Left renal cortex interstitium (tissue), 4 donors: ENCODE measurements around the gene SPSB1. TPM values are rescaled to one million over a fixed set of nuclear protein-coding genes. Genes with fewer than 3 reads are reported as not detected.

Source experiments
- DNase-seq, 4 donors: peaks; one replicate each; pipeline ENCODE4 v3.0.0-alpha.2; 2013; ENCODE audit warnings: low read depth in 4 of 4, low spot score in 2 of 4, missing footprints in 1 of 4
- polyA plus RNA-seq, 4 donors: library from polyadenylated mRNA; unstranded; fragments of 120-200 nt; gene quantifications; one replicate each; pipeline ENCODE4 v1.2.1, GENCODE V29; 2013; ENCODE audit not compliant: insufficient read length in 4 of 4

The SPSB1 gene
- polyA plus RNA-seq, 4 donors, result 11.0 to 14.0 (median 11.4) TPM

- no peak for DNase-seq
Measured at GRCh38 chr1:9278585-9279153, 14.0 kb upstream of the SPSB1 start.

GRCh38 chr1:9279172-9279840, 13.4 kb upstream of the SPSB1 start:
- DNase-seq, result no peak

GRCh38 chr1:9280015-9280860, 12.5 kb upstream of the SPSB1 start:
- no peak for DNase-seq

GRCh38 chr1:9281071-9281827, 11.4 kb upstream of the SPSB1 start:
- DNase-seq, result no peak

GRCh38 chr1:9281908-9282695, 10.6 kb upstream of the SPSB1 start:
- DNase-seq, result no peak

GRCh38 chr1:9282696-9282955, 10.1 kb upstream of the SPSB1 start:
- DNase-seq, result no peak

GRCh38 chr1:9284061-9284460, 8.6 kb upstream of the SPSB1 start:
- no peak for DNase-seq

GRCh38 chr1:9286556-9286955, 6.1 kb upstream of the SPSB1 start:
- DNase-seq, result no peak

GRCh38 chr1:9289090-9289534, 3.6 kb upstream of the SPSB1 start:
- DNase-seq, result no peak

- no peak for DNase-seq
Measured at GRCh38 chr1:9289711-9290485, 2.8 kb upstream of the SPSB1 start.

GRCh38 chr1:9291914-9292360, 757 bp upstream of the SPSB1 start:
- no peak for DNase-seq

- DNase-seq, result no peak
Measured at GRCh38 chr1:9293241-9293532, 493 bp downstream of the SPSB1 start.

- DNase-seq, result no peak
Measured at GRCh38 chr1:9293533-9294404, 1.1 kb downstream of the SPSB1 start.

- DNase-seq, result no peak
Measured at GRCh38 chr1:9294405-9294773, 1.7 kb downstream of the SPSB1 start.

GRCh38 chr1:9294910-9295636, 2.4 kb downstream of the SPSB1 start:
- no peak for DNase-seq

GRCh38 chr1:9295884-9296283, 3.2 kb downstream of the SPSB1 start:
- no peak for DNase-seq

- no peak for DNase-seq
Measured at GRCh38 chr1:9296850-9297249, 4.2 kb downstream of the SPSB1 start.

- no peak for DNase-seq
Measured at GRCh38 chr1:9297831-9298230, 5.1 kb downstream of the SPSB1 start.
